HCT116 (cell line): ENCODE data around the gene ADCK2. TPM values are rescaled to one million over a fixed set of nuclear protein-coding genes. Genes with fewer than 3 reads are reported as not detected.

Experiments
- ATAC-seq: fragments of 200-7000 bp; cut with Tn5 transposase; 2 replicates; pipeline ENCODE4 v1.9.1; 2020; ENCODE audit warnings: mild to moderate bottlenecking, moderate library complexity
- BruUV-seq: library from RNA; stranded (reverse); fragments of 400-500 nt; replicated peaks from 2 replicates; lab custom pipeline; 2021; lab: Mats Ljungman, UMichigan
- CTCF ChIA-PET: fragments of 300-600 bp; sonication (Branson Sonifier 250); formaldehyde crosslinking; loops from one replicate; lab custom pipeline; 2021; ENCODE audit warnings: antibody characterized with exemption; lab: Charles Lee
- POLR2A ChIA-PET: fragments of 300-600, 350-600 bp; sonication (Branson Sonifier 250); formaldehyde crosslinking; loops from one replicate; lab custom pipeline; 2021; ENCODE audit warnings: antibody characterized with exemption; lab: Charles Lee
- RAD21 ChIA-PET, 2 experiments: fragments of 300-600 bp; sonication (Branson Sonifier 250); formaldehyde crosslinking; loops; one replicate each; lab custom pipeline; 2023; ENCODE audit warnings: low total read pairs in 2 of 2; ENCODE audit not compliant: uncharacterized antibody in 2 of 2, unreplicated experiment in 2 of 2, low non-redundant PET in 1 of 2; lab: Charles Lee
- DNase-seq: peaks from one replicate; pipeline ENCODE4 v3.0.0-alpha.2; 2010; ENCODE audit warnings: low read depth, low spot score
- H2AFZ ChIP-seq: fragments of 200-600 bp; shearing (Covaris generic), sonication (generic); 2 replicates; pipeline ENCODE4 v1.6.1; 2017; ENCODE audit warnings: low read depth, mixed run types, mixed read lengths, antibody characterized with exemption, low read length; ENCODE audit not compliant: poor library complexity, severe bottlenecking
- H3K27ac ChIP-seq: 2 replicates; pipeline ENCODE4 v1.5.1; 2012; ENCODE audit warnings: low read depth, low read length
- H3K27me3 ChIP-seq: fragments of 200-600 bp; sonication (generic); 2 replicates; pipeline ENCODE4 v1.6.1; 2016; ENCODE audit warnings: mixed run types, low read length, mixed read lengths; ENCODE audit not compliant: insufficient read depth
- H3K36me3 ChIP-seq, 2 experiments: fragments of 200-500 bp in 1 of 2; fragments of 200-600 bp in 1 of 2; sonication (Bioruptor generic) in 1 of 2; sonication (generic) in 1 of 2; 2 replicates each; pipeline versions ENCODE4 v1.5.1 to v1.6.1; 2014 to 2016; ENCODE audit warnings: low read length in 2 of 2, inconsistent platforms in 1 of 2, mixed read lengths in 1 of 2, mixed run types in 1 of 2; ENCODE audit not compliant: insufficient read depth in 2 of 2, control insufficient read depth in 1 of 2
- H3K4me1 ChIP-seq, 2 experiments: fragments of 200-600 bp in 1 of 2; sonication (generic) in 1 of 2; 2 replicates each; pipeline versions ENCODE4 v1.5.1 to v1.6.1; 2012 to 2017; ENCODE audit warnings: low read length in 2 of 2, inconsistent platforms in 1 of 2, mild to moderate bottlenecking in 1 of 2, mixed read lengths in 1 of 2, mixed run types in 1 of 2, moderate library complexity in 1 of 2; ENCODE audit not compliant: insufficient read depth in 2 of 2, control insufficient read depth in 1 of 2
- H3K4me2 ChIP-seq: fragments of 200-600 bp; sonication (generic); 2 replicates; pipeline ENCODE4 v1.6.1; 2017; ENCODE audit warnings: mixed run types, low read length, mixed read lengths
- H3K4me3 ChIP-seq, 2 experiments: fragments of 200-600 bp in 1 of 2; sonication (generic) in 1 of 2; replicated peaks in 1 of 2; 2 replicates each; pipeline ENCODE4 v1.5.1; 2011 to 2016; ENCODE audit warnings: low read length in 2 of 2, control low read depth in 1 of 2, low read depth in 1 of 2, mild to moderate bottlenecking in 1 of 2, mixed read lengths in 1 of 2, mixed run types in 1 of 2
- H3K79me2 ChIP-seq: fragments of 200-600 bp; sonication (generic); 2 replicates; pipeline ENCODE4 v1.6.1; 2017; ENCODE audit warnings: mild to moderate bottlenecking, mixed run types, low read length, moderate library complexity, mixed read lengths; ENCODE audit not compliant: insufficient read depth
- H3K9ac ChIP-seq: fragments of 200-600 bp; sonication (generic); 2 replicates; pipeline ENCODE4 v1.6.1; 2016; ENCODE audit warnings: low read length, mixed read lengths
- H3K9me2 ChIP-seq: fragments of 200-600 bp; sonication (generic), shearing (Covaris generic); 2 replicates; pipeline ENCODE4 v1.6.1; 2017; ENCODE audit warnings: mixed run types, mild to moderate bottlenecking, moderate library complexity; ENCODE audit not compliant: insufficient read depth
- H3K9me3 ChIP-seq, 2 experiments: fragments of 200-500 bp in 1 of 2; fragments of 200-600 bp in 1 of 2; sonication (Bioruptor generic) in 1 of 2; sonication (generic) in 1 of 2; 2 replicates each; pipeline ENCODE4 v1.6.1; 2014 to 2017; ENCODE audit warnings: low read length in 2 of 2, mixed read lengths in 2 of 2, inconsistent platforms in 1 of 2, low read depth in 1 of 2, mild to moderate bottlenecking in 1 of 2, mixed run types in 1 of 2, moderate library complexity in 1 of 2; ENCODE audit not compliant: control insufficient read depth in 1 of 2, insufficient read depth in 1 of 2
- H4K20me1 ChIP-seq: fragments of 200-600 bp; sonication (generic), shearing (Covaris generic); 2 replicates; pipeline ENCODE4 v1.6.1; 2017; ENCODE audit warnings: mixed run types, mild to moderate bottlenecking, moderate library complexity; ENCODE audit not compliant: insufficient read depth
- CBX3 ChIP-seq: IDR thresholded peaks from 2 replicates; pipeline ENCODE4 v1.6.1; 2012; ENCODE audit warnings: low read depth
- EZH2phosphoT487 ChIP-seq: fragments of 200-600 bp; IDR thresholded peaks from 2 replicates; pipeline ENCODE4 v1.6.1; 2018; ENCODE audit warnings: antibody characterized with exemption, borderline replicate concordance
- FOSL1 ChIP-seq: IDR thresholded peaks from 2 replicates; pipeline ENCODE4 v1.6.1; 2012; ENCODE audit warnings: low read depth
- JUND ChIP-seq: IDR thresholded peaks from 2 replicates; pipeline ENCODE4 v1.6.1; 2012
- POLR2A ChIP-seq: IDR thresholded peaks from 2 replicates; pipeline ENCODE4 v1.7.0; 2011; ENCODE audit warnings: borderline replicate concordance; ENCODE audit not compliant: insufficient read depth, insufficient read length; ENCODE audit errors: extremely low read depth
- POLR2AphosphoS5 ChIP-seq: IDR thresholded peaks from 2 replicates; pipeline ENCODE4 v1.6.1; 2011; ENCODE audit warnings: mild to moderate bottlenecking, low read depth, low read length, moderate library complexity
- SP1 ChIP-seq: IDR thresholded peaks from 2 replicates; pipeline ENCODE4 v1.6.1; 2012; ENCODE audit warnings: low read depth
- TCF7L2 ChIP-seq: IDR thresholded peaks from 2 replicates; pipeline ENCODE4 v1.7.0; 2011; ENCODE audit warnings: borderline replicate concordance, inconsistent platforms; ENCODE audit not compliant: insufficient read depth, insufficient read length; ENCODE audit errors: extremely low read depth
- YY1 ChIP-seq: IDR thresholded peaks from 2 replicates; pipeline ENCODE4 v1.6.1; 2011; ENCODE audit warnings: low read length, low read depth, moderate library complexity, mild to moderate bottlenecking; ENCODE audit not compliant: insufficient replicate concordance; ENCODE audit errors: extremely low read depth
- ZFX ChIP-seq: fragments of 450-650 bp; IDR thresholded peaks from 2 replicates; pipeline ENCODE4 v1.6.1; 2017
- intact Hi-C: fragments of 100-400 bp; cut with micrococcal nuclease; formaldehyde crosslinking; loops from 2 replicates; pipeline ENCODE4 v1.10.0; 2022
- total RNA-seq: library from RNA; stranded (reverse); gene quantifications from one replicate; pipeline ENCODE4 v1.2.1, GENCODE V29; 2021; ENCODE audit not compliant: unreplicated experiment
- TF ChIP-seq, protein P1 (sequence below), 3 experiments: fragments of 200-600 bp in 1 of 3; sonication (generic) in 1 of 3; IDR thresholded peaks in 2 of 3; conservative IDR thresholded peaks in 1 of 3; 2 replicates each; pipeline ENCODE4 v1.5.1; 2012 to 2017; ENCODE audit warnings: low read depth in 2 of 3, low read length in 2 of 3, antibody characterized with exemption in 1 of 3, borderline replicate concordance in 1 of 3, control low read depth in 1 of 3, mild to moderate bottlenecking in 1 of 3, mixed read lengths in 1 of 3, mixed run types in 1 of 3, moderate library complexity in 1 of 3; ENCODE audit not compliant: insufficient read depth in 1 of 3
- TF ChIP-seq, protein P2 (sequence below): IDR thresholded peaks from 2 replicates; pipeline ENCODE4 v1.6.1; 2012; ENCODE audit warnings: low read depth
- TF ChIP-seq, protein P3 (sequence below): IDR thresholded peaks from 2 replicates; pipeline ENCODE4 v1.6.1; 2011; ENCODE audit warnings: mild to moderate bottlenecking, low read length, moderate library complexity; ENCODE audit not compliant: insufficient replicate concordance; ENCODE audit errors: extremely low read depth
- TF ChIP-seq, protein P4 (sequence below): IDR thresholded peaks from 2 replicates; pipeline ENCODE4 v1.6.1; 2012

ADCK2 gene
- total RNA-seq, 1 experiment from 2014 or later = 16.9 TPM

DNA sequence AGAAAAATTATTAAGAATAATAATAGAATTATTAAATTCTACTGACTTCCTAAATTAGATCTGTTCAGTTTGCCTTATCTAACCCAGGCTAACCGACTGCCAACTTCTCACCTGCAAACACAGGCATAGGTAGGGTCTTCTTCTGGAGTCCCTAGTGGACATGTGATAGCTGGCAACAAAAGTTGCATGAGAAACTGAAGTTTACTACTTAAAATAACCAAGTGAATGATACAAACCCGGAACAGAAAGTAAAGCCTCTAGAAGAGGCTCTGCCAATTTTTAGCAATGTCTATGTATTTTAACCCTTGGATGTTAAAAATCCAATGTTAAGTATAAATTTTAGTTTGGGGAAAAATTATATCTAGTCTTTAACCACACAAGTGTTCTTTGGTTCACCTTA lies 61.4 kb downstream of the ADCK2 start:
- DNase-seq (no peak), ATAC-seq (no peak)
- H3K36me3 ChIP-seq = peaks cover 0 to 2% of the 10 kb centered on the region in 2 experiments; a peak in 1 of 4 replicates
- no peak overlapping the region for H3K4me3 ChIP-seq
- no peaks in the 10 kb centered on the region for H3K9me3 ChIP-seq
- no peaks in the 10 kb centered on the region for H3K4me1 ChIP-seq
- BruUV-seq = no TSS peak
- H3K4me2 ChIP-seq = no peak overlapping the region
- no peak overlapping the region for H3K27ac ChIP-seq
- H3K9me2 ChIP-seq = no peaks in the 10 kb centered on the region
- H2AFZ ChIP-seq = no peak overlapping the region
- ChIA-PET POLR2A (no interaction called here), CTCF (no interaction called here), RAD21 (no interaction called here)
- H4K20me1 ChIP-seq = no peaks in the 10 kb centered on the region
- H3K79me2 ChIP-seq = no peaks in the 10 kb centered on the region
- no peaks in the 10 kb centered on the region for H3K27me3 ChIP-seq
- H3K9ac ChIP-seq = no peak overlapping the region
- no peak for TF ChIP-seq ZFX
- TF ChIP-seq JUND = no peak
- TF ChIP-seq EZH2phosphoT487 = no peak
- TF ChIP-seq, protein P1, sequence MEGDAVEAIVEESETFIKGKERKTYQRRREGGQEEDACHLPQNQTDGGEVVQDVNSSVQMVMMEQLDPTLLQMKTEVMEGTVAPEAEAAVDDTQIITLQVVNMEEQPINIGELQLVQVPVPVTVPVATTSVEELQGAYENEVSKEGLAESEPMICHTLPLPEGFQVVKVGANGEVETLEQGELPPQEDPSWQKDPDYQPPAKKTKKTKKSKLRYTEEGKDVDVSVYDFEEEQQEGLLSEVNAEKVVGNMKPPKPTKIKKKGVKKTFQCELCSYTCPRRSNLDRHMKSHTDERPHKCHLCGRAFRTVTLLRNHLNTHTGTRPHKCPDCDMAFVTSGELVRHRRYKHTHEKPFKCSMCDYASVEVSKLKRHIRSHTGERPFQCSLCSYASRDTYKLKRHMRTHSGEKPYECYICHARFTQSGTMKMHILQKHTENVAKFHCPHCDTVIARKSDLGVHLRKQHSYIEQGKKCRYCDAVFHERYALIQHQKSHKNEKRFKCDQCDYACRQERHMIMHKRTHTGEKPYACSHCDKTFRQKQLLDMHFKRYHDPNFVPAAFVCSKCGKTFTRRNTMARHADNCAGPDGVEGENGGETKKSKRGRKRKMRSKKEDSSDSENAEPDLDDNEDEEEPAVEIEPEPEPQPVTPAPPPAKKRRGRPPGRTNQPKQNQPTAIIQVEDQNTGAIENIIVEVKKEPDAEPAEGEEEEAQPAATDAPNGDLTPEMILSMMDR (IDR thresholded peaks at IDR 0.05 in 2 of 3, conservative IDR thresholded peaks at IDR 0.05 in 1 of 3; ENCODE audit: borderline replicate concordance in 1 of 3, insufficient read depth in 1 of 3, low read depth in 2 of 3, low read length in 2 of 3) = no peak
- TF ChIP-seq POLR2AphosphoS5 = no peak
- TF ChIP-seq, protein P2, sequence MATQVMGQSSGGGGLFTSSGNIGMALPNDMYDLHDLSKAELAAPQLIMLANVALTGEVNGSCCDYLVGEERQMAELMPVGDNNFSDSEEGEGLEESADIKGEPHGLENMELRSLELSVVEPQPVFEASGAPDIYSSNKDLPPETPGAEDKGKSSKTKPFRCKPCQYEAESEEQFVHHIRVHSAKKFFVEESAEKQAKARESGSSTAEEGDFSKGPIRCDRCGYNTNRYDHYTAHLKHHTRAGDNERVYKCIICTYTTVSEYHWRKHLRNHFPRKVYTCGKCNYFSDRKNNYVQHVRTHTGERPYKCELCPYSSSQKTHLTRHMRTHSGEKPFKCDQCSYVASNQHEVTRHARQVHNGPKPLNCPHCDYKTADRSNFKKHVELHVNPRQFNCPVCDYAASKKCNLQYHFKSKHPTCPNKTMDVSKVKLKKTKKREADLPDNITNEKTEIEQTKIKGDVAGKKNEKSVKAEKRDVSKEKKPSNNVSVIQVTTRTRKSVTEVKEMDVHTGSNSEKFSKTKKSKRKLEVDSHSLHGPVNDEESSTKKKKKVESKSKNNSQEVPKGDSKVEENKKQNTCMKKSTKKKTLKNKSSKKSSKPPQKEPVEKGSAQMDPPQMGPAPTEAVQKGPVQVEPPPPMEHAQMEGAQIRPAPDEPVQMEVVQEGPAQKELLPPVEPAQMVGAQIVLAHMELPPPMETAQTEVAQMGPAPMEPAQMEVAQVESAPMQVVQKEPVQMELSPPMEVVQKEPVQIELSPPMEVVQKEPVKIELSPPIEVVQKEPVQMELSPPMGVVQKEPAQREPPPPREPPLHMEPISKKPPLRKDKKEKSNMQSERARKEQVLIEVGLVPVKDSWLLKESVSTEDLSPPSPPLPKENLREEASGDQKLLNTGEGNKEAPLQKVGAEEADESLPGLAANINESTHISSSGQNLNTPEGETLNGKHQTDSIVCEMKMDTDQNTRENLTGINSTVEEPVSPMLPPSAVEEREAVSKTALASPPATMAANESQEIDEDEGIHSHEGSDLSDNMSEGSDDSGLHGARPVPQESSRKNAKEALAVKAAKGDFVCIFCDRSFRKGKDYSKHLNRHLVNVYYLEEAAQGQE = no peak
- no peak for TF ChIP-seq CBX3
- no peak for TF ChIP-seq POLR2A
- no peak for TF ChIP-seq YY1
- no peak for TF ChIP-seq SP1
- TF ChIP-seq TCF7L2 = no peak
- TF ChIP-seq, protein P3, sequence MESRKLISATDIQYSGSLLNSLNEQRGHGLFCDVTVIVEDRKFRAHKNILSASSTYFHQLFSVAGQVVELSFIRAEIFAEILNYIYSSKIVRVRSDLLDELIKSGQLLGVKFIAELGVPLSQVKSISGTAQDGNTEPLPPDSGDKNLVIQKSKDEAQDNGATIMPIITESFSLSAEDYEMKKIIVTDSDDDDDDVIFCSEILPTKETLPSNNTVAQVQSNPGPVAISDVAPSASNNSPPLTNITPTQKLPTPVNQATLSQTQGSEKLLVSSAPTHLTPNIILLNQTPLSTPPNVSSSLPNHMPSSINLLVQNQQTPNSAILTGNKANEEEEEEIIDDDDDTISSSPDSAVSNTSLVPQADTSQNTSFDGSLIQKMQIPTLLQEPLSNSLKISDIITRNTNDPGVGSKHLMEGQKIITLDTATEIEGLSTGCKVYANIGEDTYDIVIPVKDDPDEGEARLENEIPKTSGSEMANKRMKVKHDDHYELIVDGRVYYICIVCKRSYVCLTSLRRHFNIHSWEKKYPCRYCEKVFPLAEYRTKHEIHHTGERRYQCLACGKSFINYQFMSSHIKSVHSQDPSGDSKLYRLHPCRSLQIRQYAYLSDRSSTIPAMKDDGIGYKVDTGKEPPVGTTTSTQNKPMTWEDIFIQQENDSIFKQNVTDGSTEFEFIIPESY = no peak
- no peak for TF ChIP-seq FOSL1
- TF ChIP-seq, protein P4, sequence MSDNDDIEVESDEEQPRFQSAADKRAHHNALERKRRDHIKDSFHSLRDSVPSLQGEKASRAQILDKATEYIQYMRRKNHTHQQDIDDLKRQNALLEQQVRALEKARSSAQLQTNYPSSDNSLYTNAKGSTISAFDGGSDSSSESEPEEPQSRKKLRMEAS = no peak
- intact Hi-C loops = no loop called here
